HG03064 (cell line): ENCODE measurements around the gene MYO5B.

Experiments
- ATAC-seq: cut with Tn5 transposase; IDR thresholded peaks from one replicate; pipeline ENCODE4 v1.9.1; 2021; ENCODE audit warnings: low read depth; ENCODE audit not compliant: unreplicated experiment

Gene MYO5B

DNA sequence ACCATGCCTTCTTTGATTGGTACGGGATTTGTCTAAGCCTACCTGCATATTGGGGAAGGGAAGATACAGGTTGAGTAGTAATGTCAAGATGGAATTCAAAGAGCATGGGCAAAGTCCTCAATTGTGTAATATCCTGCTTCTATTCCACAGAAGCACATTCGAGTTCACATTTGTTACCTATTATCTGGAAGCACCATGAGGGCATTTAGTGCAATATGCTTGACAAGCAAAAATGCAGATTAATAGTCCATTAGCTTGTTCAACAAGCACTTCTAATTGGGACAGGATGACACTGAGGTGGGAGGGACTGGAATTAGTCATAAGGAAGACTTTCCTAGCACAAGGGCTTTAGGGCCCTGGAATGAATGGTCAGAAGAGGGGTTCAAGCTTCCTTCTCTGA, 40.5 kb downstream of the MYO5B start:
- no peak for ATAC-seq

DNA sequence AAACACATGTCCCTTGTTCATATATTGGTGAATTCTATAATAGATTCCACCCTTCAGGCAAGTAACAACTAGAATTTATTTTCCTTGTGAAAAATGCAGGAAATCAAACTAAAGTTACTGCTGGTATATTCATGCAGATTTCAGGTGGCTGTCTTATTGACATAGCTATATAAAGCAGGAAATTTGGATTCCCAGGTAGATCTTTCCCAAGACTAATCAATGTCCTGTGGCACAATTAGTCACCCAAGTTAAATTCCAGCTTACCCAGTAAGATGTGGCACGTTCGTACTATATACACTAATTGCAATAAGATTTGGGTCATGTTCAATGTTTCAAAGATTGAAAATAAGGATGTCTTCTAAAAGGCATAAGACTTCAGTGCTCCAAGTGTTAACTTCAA, 42.0 kb downstream of the MYO5B start:
- no peak for ATAC-seq

- no peak for ATAC-seq
These were observed 43.0 kb downstream of the MYO5B start for GRCh38 chr18:50151926-50152325.

- ATAC-seq, result no peak
These were observed 50.4 kb downstream of the MYO5B start for GRCh38 chr18:50144540-50144939.

DNA sequence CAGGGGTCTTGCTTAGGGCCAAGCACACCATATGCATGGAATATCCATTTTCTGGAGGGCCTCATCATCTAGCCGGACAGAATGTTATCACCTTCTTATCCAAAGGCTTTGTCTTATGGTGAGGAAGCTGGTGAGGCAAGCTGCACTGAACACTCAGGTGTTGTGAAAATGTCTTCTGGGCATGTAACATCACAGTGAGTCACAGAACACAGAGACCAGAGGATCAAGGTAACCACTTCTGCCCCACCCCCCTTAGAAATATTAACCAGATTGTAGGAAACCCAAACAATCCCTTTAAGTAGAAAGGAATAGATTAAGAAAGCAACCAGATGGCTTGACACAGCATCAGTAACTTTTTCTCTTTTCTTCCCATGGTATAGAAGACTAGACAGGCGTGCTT, 51.1 kb downstream of the MYO5B start:
- ATAC-seq, result no peak

- no peak for ATAC-seq
These were observed 51.7 kb downstream of the MYO5B start for GRCh38 chr18:50143294-50143693.

- no peak for ATAC-seq
These were observed 52.4 kb downstream of the MYO5B start for GRCh38 chr18:50142441-50143120.

DNA sequence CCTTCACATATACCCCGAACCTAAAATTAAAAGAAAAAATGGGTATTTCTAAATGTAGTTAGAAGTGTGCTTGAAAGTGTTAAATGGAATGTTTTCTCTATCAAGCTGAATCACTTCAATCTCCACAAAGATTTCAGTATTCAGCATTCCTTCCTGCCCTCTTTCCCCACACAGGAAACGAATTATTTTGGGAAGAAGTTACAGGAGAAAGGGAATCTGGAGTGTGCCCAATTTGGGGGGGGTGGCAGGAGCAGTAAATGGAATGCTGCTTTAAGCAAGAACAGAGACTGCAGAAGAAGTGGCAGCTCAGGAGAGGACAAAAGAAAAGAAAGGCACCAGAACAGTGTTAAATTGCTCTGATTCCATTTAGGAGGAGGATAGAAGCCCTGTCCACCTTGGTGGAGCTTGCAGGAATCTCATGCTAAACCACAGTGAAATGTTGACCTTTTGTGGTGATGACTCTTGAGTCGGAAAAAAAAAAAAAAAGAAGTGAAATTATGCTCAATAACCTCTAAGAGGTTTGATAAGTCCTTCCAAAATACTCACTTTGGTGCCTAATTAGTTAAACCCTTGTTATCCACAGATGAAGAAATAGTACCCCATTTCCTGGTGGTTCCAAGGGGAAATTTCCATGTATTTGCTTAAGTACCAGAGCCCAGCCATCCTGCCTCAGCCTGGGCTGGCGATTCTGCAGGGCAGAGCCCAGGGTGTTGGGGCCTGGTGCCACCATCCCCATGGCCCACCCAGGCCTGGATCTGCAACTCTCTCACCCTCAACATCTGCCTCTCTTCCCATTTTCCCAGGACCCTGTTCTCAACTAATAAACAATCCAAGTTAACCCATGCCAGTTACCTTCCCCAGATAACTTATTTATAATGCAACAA, 56.5 kb downstream of the MYO5B start:
- ATAC-seq, result no peak

GRCh38 chr18:50135903-50136302, 59.0 kb downstream of the MYO5B start:
- ATAC-seq, result no peak

DNA sequence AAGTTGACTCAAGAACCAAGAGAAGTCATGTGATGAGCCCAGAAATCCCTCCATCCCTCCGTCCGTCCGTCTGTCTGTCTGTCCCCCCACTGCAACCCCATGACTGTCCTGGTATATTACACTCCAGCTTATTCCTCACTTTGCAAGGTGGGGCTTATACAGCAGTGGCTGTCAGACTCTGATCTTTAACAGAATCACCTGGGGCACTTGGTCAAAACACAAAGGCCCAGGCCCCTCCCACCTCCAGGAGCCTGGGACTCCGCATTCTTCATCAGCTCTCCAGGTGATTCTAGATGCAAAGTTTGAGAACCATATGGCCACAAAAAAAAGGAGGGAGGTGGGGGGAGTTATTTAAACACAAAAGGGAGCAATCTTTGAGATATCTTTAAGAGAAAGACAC, 61.4 kb downstream of the MYO5B start:
- ATAC-seq, result no peak

GRCh38 chr18:50131591-50131990, 63.4 kb downstream of the MYO5B start:
- ATAC-seq, result no peak

GRCh38 chr18:50128506-50129271, 66.3 kb downstream of the MYO5B start:
- ATAC-seq, result no peak

DNA sequence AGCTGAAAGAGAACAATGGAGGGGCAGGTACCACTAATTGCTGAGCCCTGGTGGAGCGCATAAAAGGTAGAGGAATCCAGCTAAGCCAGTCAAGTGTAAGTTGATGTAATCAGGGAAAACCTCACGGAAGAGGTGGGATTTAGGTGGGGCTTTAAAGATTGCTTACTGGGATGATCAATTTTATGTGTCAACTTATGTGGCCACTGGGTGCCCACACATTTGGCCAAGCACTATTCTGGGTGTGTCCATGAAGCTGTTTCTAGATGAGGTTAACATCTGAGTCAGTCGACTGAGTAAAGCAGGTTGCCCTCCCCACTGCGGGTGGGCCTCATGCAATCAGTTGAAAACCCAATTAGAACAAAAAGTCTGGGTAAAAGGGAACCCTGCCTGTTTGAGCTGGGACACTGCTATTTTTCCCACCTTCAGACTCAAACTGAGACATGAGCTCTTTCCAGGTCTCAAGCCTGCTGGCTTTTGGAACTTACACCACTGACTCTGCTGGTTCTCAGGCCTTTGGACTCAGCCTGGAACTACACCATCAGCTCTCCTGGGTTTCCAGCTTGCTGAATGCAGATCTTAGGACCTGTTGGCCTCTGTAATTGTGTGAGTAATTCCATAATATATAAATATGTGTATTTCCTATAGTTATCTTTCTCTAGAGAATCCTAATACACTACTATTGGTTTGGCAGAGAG, 67.3 kb downstream of the MYO5B start:
- no peak for ATAC-seq

GRCh38 chr18:50126471-50126870, 68.5 kb downstream of the MYO5B start:
- ATAC-seq, result no peak

GRCh38 chr18:50125456-50125855, 69.5 kb downstream of the MYO5B start:
- ATAC-seq, result no peak

DNA sequence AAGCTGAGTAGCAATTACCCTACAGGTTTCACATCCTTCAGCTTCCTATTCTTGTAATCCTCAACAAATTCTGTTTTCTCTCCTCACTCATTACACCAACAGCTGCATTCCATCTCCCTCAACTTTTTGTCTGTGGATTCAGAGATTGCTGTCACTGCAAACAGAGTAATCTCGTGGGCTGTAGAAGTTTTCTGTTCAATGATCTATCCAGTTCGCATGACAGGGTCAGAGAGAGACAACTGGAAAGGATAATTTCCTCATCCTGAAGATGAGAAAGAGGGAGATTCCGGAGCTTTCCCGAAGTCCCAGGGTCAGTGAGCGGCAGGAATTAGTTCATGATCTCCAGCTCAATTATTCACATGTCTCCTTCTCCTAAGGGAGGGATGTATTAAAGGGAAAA, 75.7 kb downstream of the MYO5B start:
- ATAC-seq, result no peak

GRCh38 chr18:50117863-50118262, 77.1 kb downstream of the MYO5B start:
- ATAC-seq, result no peak

- ATAC-seq, result no peak
These were observed 79.9 kb downstream of the MYO5B start for GRCh38 chr18:50115095-50115494.

DNA sequence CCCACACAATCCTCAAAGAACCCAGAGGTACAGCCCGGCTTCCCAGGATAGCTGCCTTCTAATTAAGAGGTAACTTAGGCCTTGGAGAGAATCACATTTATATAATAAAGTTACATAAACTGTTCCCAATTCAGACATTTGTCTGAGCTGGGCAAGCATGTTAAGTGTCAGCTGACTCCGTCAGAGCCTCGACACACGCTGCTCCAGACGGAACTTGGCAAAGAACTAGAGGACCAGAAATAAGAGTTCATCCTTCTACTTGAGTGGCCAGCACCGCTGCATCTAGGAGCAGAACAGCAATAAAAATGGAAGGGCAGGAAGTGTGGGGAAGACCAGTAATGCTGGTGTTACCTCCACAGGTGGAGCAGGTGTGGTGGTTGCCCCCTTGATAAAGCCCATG, 80.5 kb downstream of the MYO5B start:
- no peak for ATAC-seq

DNA sequence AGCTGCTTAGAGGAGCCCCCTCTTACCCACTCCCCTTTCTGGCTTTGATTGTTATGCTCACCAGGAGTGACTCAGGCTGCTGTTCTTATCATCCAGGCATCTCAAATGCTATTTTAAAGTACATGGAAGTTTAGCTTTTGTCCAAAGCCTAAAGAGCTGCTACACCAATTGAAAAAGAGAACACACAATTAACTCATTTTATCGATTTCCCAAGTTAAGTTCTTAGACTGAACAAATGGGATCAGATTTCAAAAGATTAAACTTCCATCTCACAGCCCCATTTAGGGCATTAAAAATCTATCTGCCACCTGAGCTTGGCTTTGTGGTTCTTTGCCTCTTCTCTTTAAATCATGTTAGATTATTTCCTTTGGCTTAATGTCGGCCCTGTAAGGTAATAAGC, 81.2 kb downstream of the MYO5B start:
- no peak for ATAC-seq

DNA sequence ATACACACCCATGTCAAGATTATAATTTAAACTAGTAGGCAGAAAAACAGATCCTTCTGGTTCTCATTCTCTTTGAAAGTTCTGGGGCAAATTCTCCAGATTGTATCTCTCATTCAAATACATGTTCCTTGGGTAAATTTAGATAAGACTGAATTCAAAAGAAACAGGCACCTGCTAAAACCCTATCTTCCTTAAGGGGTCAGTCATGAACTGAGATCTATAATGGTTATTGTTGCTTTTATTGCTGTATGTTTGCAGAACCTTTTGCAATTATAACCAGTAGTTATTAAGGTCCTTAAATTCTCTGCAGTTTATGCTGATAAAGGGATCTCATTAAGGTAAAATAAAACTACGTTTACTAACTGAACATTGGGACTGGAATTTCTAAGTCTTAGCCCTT, 83.5 kb downstream of the MYO5B start:
- no peak for ATAC-seq
